GM23248 (cell line): ENCODE results near the gene UBAP2.

ENCODE experiments used
- EZH2 ChIP-seq: fragments of 200-600 bp; sonication (generic); IDR thresholded peaks from 2 replicates; pipeline ENCODE4 v1.6.1; 2018; ENCODE audit warnings: antibody characterized with exemption, mild to moderate bottlenecking; ENCODE audit not compliant: insufficient read depth, poor library complexity, severe bottlenecking
- EZH2phosphoT487 ChIP-seq: fragments of 200-600 bp; sonication (generic); IDR thresholded peaks from 2 replicates; pipeline ENCODE4 v1.6.1; 2018; ENCODE audit warnings: antibody characterized with exemption, moderate library complexity, mild to moderate bottlenecking, low read depth; ENCODE audit not compliant: insufficient read depth

- no peak for TF ChIP-seq EZH2
- no peak for TF ChIP-seq EZH2phosphoT487
These were observed 170.8 kb downstream of the UBAP2 start for GRCh38 chr9:33877727-33878489.
